H9 (cell line): ENCODE results near the gene FOLR3. TPM values are rescaled to one million over a fixed set of nuclear protein-coding genes. Genes with fewer than 3 reads are reported as not detected.

ENCODE experiments used
- DNase-seq: peaks from one replicate; pipeline ENCODE4 v3.0.0-alpha.2; 2017
- H2AFZ ChIP-seq: one replicate; pipeline ENCODE4 v1.6.1; 2013; ENCODE audit warnings: mild to moderate bottlenecking, low read length, control low read depth, moderate library complexity
- H2AK5ac ChIP-seq: 2 replicates; pipeline ENCODE4 v1.6.1; 2013; ENCODE audit warnings: low read length, control low read depth, mixed read lengths; ENCODE audit not compliant: insufficient read length
- H2BK120ac ChIP-seq: one replicate; pipeline ENCODE4 v1.6.1; 2013; ENCODE audit warnings: low read depth, mild to moderate bottlenecking, low read length, control low read depth, inconsistent platforms; ENCODE audit not compliant: poor library complexity, severe bottlenecking
- H2BK12ac ChIP-seq: 2 replicates; pipeline ENCODE4 v1.6.1; 2013; ENCODE audit warnings: low read length, control low read depth, mixed read lengths, low read depth; ENCODE audit not compliant: insufficient read length
- H2BK15ac ChIP-seq: 2 replicates; pipeline ENCODE4 v1.6.1; 2013; ENCODE audit warnings: low read depth, low read length, control low read depth
- H2BK20ac ChIP-seq: one replicate; pipeline ENCODE4 v1.6.1; 2013; ENCODE audit warnings: low read depth, mild to moderate bottlenecking, low read length, control low read depth, inconsistent platforms; ENCODE audit not compliant: poor library complexity, severe bottlenecking
- H2BK5ac ChIP-seq: 2 replicates; pipeline ENCODE4 v1.6.1; 2013; ENCODE audit warnings: low read length, control low read depth, mixed read lengths; ENCODE audit not compliant: insufficient read length
- H3K14ac ChIP-seq: 2 replicates; pipeline ENCODE4 v1.6.1; 2013; ENCODE audit warnings: low read length, control low read depth; ENCODE audit not compliant: insufficient read depth
- H3K18ac ChIP-seq: 2 replicates; pipeline ENCODE4 v1.6.1; 2013; ENCODE audit warnings: low read depth, mild to moderate bottlenecking, mixed read lengths, low read length, control low read depth; ENCODE audit not compliant: insufficient read length
- H3K23ac ChIP-seq: 2 replicates; pipeline ENCODE4 v1.6.1; 2013; ENCODE audit warnings: low read length, control low read depth, mixed read lengths, low read depth; ENCODE audit not compliant: insufficient read length
- H3K23me2 ChIP-seq: 2 replicates; pipeline ENCODE4 v1.6.1; 2013; ENCODE audit warnings: low read depth, mild to moderate bottlenecking, mixed read lengths, low read length, control low read depth; ENCODE audit not compliant: insufficient read length, poor library complexity, severe bottlenecking
- H3K27ac ChIP-seq: 2 replicates; pipeline ENCODE4 v1.5.1; 2013; ENCODE audit warnings: low read length, control low read depth, mixed read lengths, low read depth; ENCODE audit not compliant: insufficient read length
- H3K27me3 ChIP-seq: 2 replicates; pipeline ENCODE4 v1.6.1; 2013; ENCODE audit warnings: low read length, control low read depth, inconsistent platforms; ENCODE audit not compliant: insufficient read depth
- H3K4ac ChIP-seq: 2 replicates; pipeline ENCODE4 v1.6.1; 2013; ENCODE audit warnings: low read depth, mild to moderate bottlenecking, control low read depth, inconsistent platforms, low read length, moderate library complexity
- H3K4me1 ChIP-seq: 2 replicates; pipeline ENCODE4 v1.6.1; 2013; ENCODE audit warnings: low read length, control low read depth, inconsistent platforms; ENCODE audit not compliant: insufficient read depth
- H3K4me2 ChIP-seq: 2 replicates; pipeline ENCODE4 v1.6.1; 2013; ENCODE audit warnings: low read length, control low read depth, mixed read lengths; ENCODE audit not compliant: insufficient read length, insufficient read depth
- H3K56ac ChIP-seq: 2 replicates; pipeline ENCODE4 v1.6.1; 2013; ENCODE audit warnings: low read depth, mild to moderate bottlenecking, mixed read lengths, low read length, control low read depth; ENCODE audit not compliant: insufficient read length
- H3K79me1 ChIP-seq: 2 replicates; pipeline ENCODE4 v1.6.1; 2013; ENCODE audit warnings: low read depth, mild to moderate bottlenecking, moderate library complexity, low read length, control low read depth, inconsistent platforms; ENCODE audit not compliant: insufficient read depth, poor library complexity, severe bottlenecking
- H3K79me2 ChIP-seq: 2 replicates; pipeline ENCODE4 v1.6.1; 2013; ENCODE audit warnings: low read length, control low read depth, inconsistent platforms; ENCODE audit not compliant: insufficient read depth
- H3K9ac ChIP-seq: 2 replicates; pipeline ENCODE4 v1.6.1; 2013; ENCODE audit warnings: low read length, control low read depth, mixed read lengths; ENCODE audit not compliant: insufficient read length; ENCODE audit errors: extremely low read depth
- H3K9me3 ChIP-seq: one replicate; pipeline ENCODE4 v1.6.1; 2013; ENCODE audit warnings: low read depth, low read length, inconsistent platforms; ENCODE audit not compliant: control insufficient read depth
- H3T11ph ChIP-seq: one replicate; pipeline ENCODE4 v1.6.1; 2013; ENCODE audit warnings: mild to moderate bottlenecking, low read length, control low read depth, inconsistent platforms
- H4K20me1 ChIP-seq: one replicate; pipeline ENCODE4 v1.6.1; 2013; ENCODE audit not compliant: control insufficient read depth, insufficient read length, insufficient read depth
- H4K5ac ChIP-seq: 2 replicates; pipeline ENCODE4 v1.6.1; 2013; ENCODE audit warnings: low read depth, mild to moderate bottlenecking, mixed read lengths, low read length, control low read depth; ENCODE audit not compliant: insufficient read length
- H4K8ac ChIP-seq: replicated peaks from 2 replicates; pipeline ENCODE4 v1.6.1; 2013; ENCODE audit warnings: low read length, control low read depth, mixed read lengths, low read depth; ENCODE audit not compliant: insufficient read length
- H4K91ac ChIP-seq: 2 replicates; pipeline ENCODE4 v1.6.1; 2013; ENCODE audit warnings: low read depth, mild to moderate bottlenecking, moderate library complexity, mixed read lengths, low read length, control low read depth; ENCODE audit not compliant: insufficient read length
- H3K27ac Mint-ChIP-seq, 3 experiments: 2 replicates in 2 of 3; 3 replicates in 1 of 3; pipeline ENCODE4 v1.8.0; 2020 to 2021; ENCODE audit warnings: mixed read lengths in 3 of 3, mild to moderate bottlenecking in 1 of 3, moderate library complexity in 1 of 3
- H3K27me3 Mint-ChIP-seq: 2 replicates; pipeline ENCODE4 v1.8.0; 2021; ENCODE audit warnings: low read depth, mild to moderate bottlenecking, moderate library complexity, mixed read lengths
- H3K36me3 Mint-ChIP-seq, 3 experiments: 2 replicates in 2 of 3; 3 replicates in 1 of 3; pipeline ENCODE4 v1.8.0; 2020 to 2021; ENCODE audit warnings: low read depth in 3 of 3, mixed read lengths in 3 of 3; ENCODE audit not compliant: insufficient read depth in 1 of 3
- H3K4me1 Mint-ChIP-seq, 2 experiments: 2 replicates each; pipeline ENCODE4 v1.8.0; 2020; ENCODE audit warnings: mixed read lengths in 2 of 2
- H3K4me3 Mint-ChIP-seq, 2 experiments: 2 replicates in 1 of 2; 3 replicates in 1 of 2; pipeline ENCODE4 v1.8.0; 2020 to 2021; ENCODE audit warnings: mild to moderate bottlenecking in 2 of 2, mixed read lengths in 2 of 2, moderate library complexity in 1 of 2
- H3K9me3 Mint-ChIP-seq, 2 experiments: 2 replicates in 1 of 2; 3 replicates in 1 of 2; pipeline ENCODE4 v1.8.0; 2020; ENCODE audit warnings: mild to moderate bottlenecking in 2 of 2, mixed read lengths in 2 of 2, moderate library complexity in 1 of 2
- CTCF ChIP-seq: fragments of 200-600 bp; sonication (generic); conservative IDR thresholded peaks from 3 replicates; pipeline ENCODE4 v1.8.0; 2021; ENCODE audit warnings: antibody characterized with exemption, mild to moderate bottlenecking
- WGBS: extraction: QIAGEN DNeasy Blood & Tissue Kit; methylation state at CpG from one replicate; pipeline ENCODE4 v1.1.7; 2013; ENCODE audit warnings: missing lambda C conversion rate, low lambda C conversion rate, mixed read lengths; ENCODE audit not compliant: insufficient read length; ENCODE audit errors: extremely low coverage; 5-methylcytosine and 5-hydroxymethylcytosine counted together
- total RNA-seq: library from RNA; stranded (reverse); gene quantifications from 2 replicates; pipeline ENCODE4 v1.2.1, GENCODE V29; 2021

FOLR3 gene
- total RNA-seq, 1 experiment from 2014 or later, result not detected

GRCh38 chr11:72127923-72128322 lies 7.6 kb upstream of the FOLR3 start:
- no peaks in the 10 kb centered on the region for H3K79me1 ChIP-seq
- Mint-ChIP-seq H3K36me3 (peaks cover 8 to 17% (median 8%) of the 10 kb centered on the region in 3 experiments; a peak in 6 of 7 replicates), H3K9me3 (peaks cover 30 to 54% of the 10 kb centered on the region in 2 experiments), H3K27ac (no peak overlapping the region), H3K4me3 (no peak overlapping the region), H3K27me3 (peaks cover 40% of the 10 kb centered on the region), H3K4me1 (no peaks in the 10 kb centered on the region)
- H2AFZ ChIP-seq, result no peak overlapping the region
- H3K4me1 ChIP-seq, result no peaks in the 10 kb centered on the region
- no peak overlapping the region for H4K5ac ChIP-seq
- no peak overlapping the region for H3K4ac ChIP-seq
- H2BK12ac ChIP-seq, result no peak overlapping the region
- no peak overlapping the region for H3T11ph ChIP-seq
- H3K14ac ChIP-seq, result no peak overlapping the region
- H3K9me3 ChIP-seq, result peaks cover 10% of the 10 kb centered on the region
- no peak overlapping the region for H2BK20ac ChIP-seq
- no peak for TF ChIP-seq CTCF
- H4K20me1 ChIP-seq, result no peaks in the 10 kb centered on the region
- no peaks in the 10 kb centered on the region for H3K27me3 ChIP-seq
- no peak overlapping the region for H4K91ac ChIP-seq
- H2BK120ac ChIP-seq, result no peak overlapping the region
- no peak overlapping the region for H3K18ac ChIP-seq
- no peak overlapping the region for H2AK5ac ChIP-seq
- H3K27ac ChIP-seq, result no peak overlapping the region
- no peak overlapping the region for H3K56ac ChIP-seq
- no peak overlapping the region for H3K4me2 ChIP-seq
- no peak overlapping the region for H3K23ac ChIP-seq
- H3K79me2 ChIP-seq, result no peaks in the 10 kb centered on the region
- H3K23me2 ChIP-seq, result no peaks in the 10 kb centered on the region
- H4K8ac ChIP-seq, result no peak overlapping the region
- H2BK5ac ChIP-seq, result no peak overlapping the region
- H2BK15ac ChIP-seq, result no peak overlapping the region
- DNase-seq, result no peak
- no CpG with 5 or more reads among the region's 2 CpGs for WGBS
- H3K9ac ChIP-seq, result no peak overlapping the region
